SK-N-SH (cell line): ENCODE results near the gene SLC46A1. TPM values are rescaled to one million over a fixed set of nuclear protein-coding genes. Genes with fewer than 3 reads are reported as not detected.

Experiments used
- CTCF ChIA-PET: fragments of 300-600, 350-600 bp; formaldehyde crosslinking; extraction: SDS; loops from one replicate; lab custom pipeline; 2021; lab: Yijun Ruan, JAX
- POLR2A ChIA-PET: fragments of 350-600 bp; sonication (Branson Sonifier 250); formaldehyde crosslinking; extraction: SDS; loops from one replicate; lab custom pipeline; 2020; ENCODE audit warnings: antibody characterized with exemption, inconsistent platforms; lab: Yijun Ruan, JAX
- DNase-seq: peaks from one replicate; pipeline ENCODE4 v3.0.0; 2012
- H2AFZ ChIP-seq: fragments of 200-600 bp; sonication (generic); 2 replicates; pipeline ENCODE4 v1.8.1; 2016; ENCODE audit warnings: antibody characterized with exemption, mild to moderate bottlenecking, low read depth
- H3F3A ChIP-seq: fragments of 200-600 bp; sonication (generic); replicated peaks from 2 replicates; pipeline ENCODE3; 2016; ENCODE audit warnings: antibody characterized with exemption, mild to moderate bottlenecking; ENCODE audit not compliant: insufficient read depth
- H3K27ac ChIP-seq, 2 experiments: fragments of 200-500 bp in 1 of 2; fragments of 200-600 bp in 1 of 2; sonication (Bioruptor generic) in 1 of 2; sonication (generic), shearing (Covaris generic) in 1 of 2; 2 replicates each; pipeline versions ENCODE4 v1.5.1 to v1.6.1; 2014 to 2016; ENCODE audit warnings: low read depth in 2 of 2, inconsistent platforms in 1 of 2, low read length in 1 of 2, mild to moderate bottlenecking in 1 of 2, mixed read lengths in 1 of 2
- H3K27me3 ChIP-seq: fragments of 200-600 bp; sonication (generic), shearing (Covaris generic); 2 replicates; pipeline ENCODE4 v1.6.1; 2016; ENCODE audit warnings: mixed run types; ENCODE audit not compliant: insufficient read depth
- H3K36me3 ChIP-seq, 2 experiments: fragments of 200-500 bp in 1 of 2; fragments of 200-600 bp in 1 of 2; sonication (Bioruptor generic) in 1 of 2; sonication (generic) in 1 of 2; replicated peaks in 1 of 2; 2 replicates each; pipeline versions ENCODE3 to v1.5.1; 2014 to 2016; ENCODE audit warnings: low read length in 1 of 2, mild to moderate bottlenecking in 1 of 2; ENCODE audit not compliant: insufficient read depth in 2 of 2, control insufficient read depth in 1 of 2
- H3K4me1 ChIP-seq, 2 experiments: fragments of 200-500 bp in 1 of 2; fragments of 200-600 bp in 1 of 2; sonication (Bioruptor generic) in 1 of 2; sonication (generic), shearing (Covaris generic) in 1 of 2; 2 replicates each; pipeline versions ENCODE4 v1.5.1 to v1.6.1; 2014 to 2016; ENCODE audit warnings: low read depth in 1 of 2, low read length in 1 of 2, mixed run types in 1 of 2; ENCODE audit not compliant: insufficient read depth in 2 of 2, control insufficient read depth in 1 of 2
- H3K4me2 ChIP-seq: fragments of 200-600 bp; sonication (generic), shearing (Covaris generic); 2 replicates; pipeline ENCODE4 v1.6.1; 2017; ENCODE audit warnings: mixed run types
- H3K4me3 ChIP-seq, 2 experiments: fragments of 200-500 bp in 1 of 2; fragments of 200-600 bp in 1 of 2; sonication (Bioruptor generic) in 1 of 2; sonication (generic), shearing (Covaris generic) in 1 of 2; 2 replicates each; pipeline versions ENCODE4 v1.5.1 to v1.8.1; 2014 to 2016; ENCODE audit warnings: low read depth in 2 of 2, inconsistent platforms in 1 of 2, low read length in 1 of 2, mild to moderate bottlenecking in 1 of 2, mixed read lengths in 1 of 2, moderate library complexity in 1 of 2
- H3K79me2 ChIP-seq: fragments of 200-600 bp; sonication (generic); 2 replicates; pipeline ENCODE4 v1.8.1; 2017; ENCODE audit warnings: mild to moderate bottlenecking; ENCODE audit not compliant: insufficient read depth
- H3K9ac ChIP-seq: fragments of 200-600 bp; sonication (generic); 2 replicates; pipeline ENCODE4 v1.6.1; 2017; ENCODE audit warnings: mixed run types
- H3K9me2 ChIP-seq: fragments of 200-600 bp; sonication (generic); 2 replicates; pipeline ENCODE4 v1.6.1; 2017; ENCODE audit warnings: mixed run types
- H3K9me3 ChIP-seq: fragments of 200-600 bp; sonication (generic); 2 replicates; pipeline ENCODE4 v1.6.1; 2017; ENCODE audit warnings: mixed run types, mild to moderate bottlenecking, moderate library complexity
- H4K20me1 ChIP-seq: fragments of 200-600 bp; sonication (generic); 2 replicates; pipeline ENCODE4 v1.6.1; 2017; ENCODE audit warnings: mild to moderate bottlenecking, mixed run types; ENCODE audit not compliant: insufficient read depth
- ELF1 ChIP-seq: IDR thresholded peaks from 2 replicates; pipeline ENCODE4 v1.4.0; 2012
- EZH2phosphoT487 ChIP-seq: fragments of 200-600 bp; sonication (generic); IDR thresholded peaks from 2 replicates; pipeline ENCODE4 v1.6.1; 2017; ENCODE audit warnings: low read depth, mixed run types, mild to moderate bottlenecking, antibody characterized with exemption, moderate library complexity, borderline replicate concordance
- FOSL2 ChIP-seq: IDR thresholded peaks from 2 replicates; pipeline ENCODE4 v1.4.0; 2012; ENCODE audit warnings: low read depth, mild to moderate bottlenecking, moderate library complexity, borderline replicate concordance
- FOXJ3 ChIP-seq: sonication (generic); formaldehyde crosslinking; IDR thresholded peaks from 2 replicates; pipeline ENCODE4 v1.5.1; 2020; ENCODE audit warnings: mild to moderate bottlenecking, missing genetic modification reagents
- FOXM1 ChIP-seq: IDR thresholded peaks from 2 replicates; pipeline ENCODE4 v1.4.0; 2012; ENCODE audit warnings: low read depth, mild to moderate bottlenecking
- GABPA ChIP-seq: IDR thresholded peaks from 2 replicates; pipeline ENCODE4 v1.4.0; 2012; ENCODE audit warnings: low read depth, mild to moderate bottlenecking
- GATA2 ChIP-seq: sonication (generic); formaldehyde crosslinking; IDR thresholded peaks from 2 replicates; pipeline ENCODE4 v1.5.0; 2020; ENCODE audit warnings: mild to moderate bottlenecking, missing genetic modification reagents
- JUND ChIP-seq: IDR thresholded peaks from 2 replicates; pipeline ENCODE4 v1.4.0; 2012
- MEF2A ChIP-seq: IDR thresholded peaks from 2 replicates; pipeline ENCODE4 v1.4.0; 2012; ENCODE audit warnings: low read depth, borderline replicate concordance
- NFIC ChIP-seq: IDR thresholded peaks from 2 replicates; pipeline ENCODE4 v1.4.0; 2012; ENCODE audit warnings: borderline replicate concordance
- POLR2AphosphoS5 ChIP-seq: IDR thresholded peaks from 2 replicates; pipeline ENCODE4 v1.6.1; 2012; ENCODE audit warnings: low read depth, low read length
- RCOR1 ChIP-seq: fragments of 150-350 bp; IDR thresholded peaks from 2 replicates; pipeline ENCODE4 v1.6.1; 2017; ENCODE audit warnings: antibody characterized with exemption, low read length
- RXRA ChIP-seq: IDR thresholded peaks from 2 replicates; pipeline ENCODE4 v1.4.0; 2012; ENCODE audit warnings: low read depth, mild to moderate bottlenecking, borderline replicate concordance
- SIN3A ChIP-seq: IDR thresholded peaks from 2 replicates; pipeline ENCODE4 v1.6.1; 2012; ENCODE audit warnings: low read depth, mild to moderate bottlenecking, low read length, moderate library complexity, borderline replicate concordance
- TAF1 ChIP-seq: IDR thresholded peaks from 2 replicates; pipeline ENCODE4 v1.6.1; 2012; ENCODE audit warnings: low read depth, mild to moderate bottlenecking, low read length, moderate library complexity, borderline replicate concordance
- TCF12 ChIP-seq: IDR thresholded peaks from 2 replicates; pipeline ENCODE4 v1.4.0; 2012
- YY1 ChIP-seq: IDR thresholded peaks from 2 replicates; pipeline ENCODE4 v1.4.0; 2012; ENCODE audit warnings: low read depth, mild to moderate bottlenecking
- WGBS: methylation state at CpG from one replicate; pipeline ENCODE4 v1.1.6; 2017; ENCODE audit warnings: low lambda C conversion rate; 5-methylcytosine and 5-hydroxymethylcytosine counted together
- polyA plus RNA-seq, 3 experiments: library from polyadenylated mRNA; depleted of rRNA; stranded (reverse); fragments of >200 nt; gene quantifications; 2 replicates each; pipeline ENCODE4 v1.2.3, GENCODE V29; 2012
- TF ChIP-seq, protein P1 (sequence below): IDR thresholded peaks from 2 replicates; pipeline ENCODE4 v1.4.0; 2012; ENCODE audit warnings: low read depth, borderline replicate concordance
- TF ChIP-seq, protein P2 (sequence below): IDR thresholded peaks from 2 replicates; pipeline ENCODE4 v1.6.1; 2012; ENCODE audit warnings: mild to moderate bottlenecking, low read depth, low read length, moderate library complexity
- TF ChIP-seq, protein P3 (sequence below): IDR thresholded peaks from 2 replicates; pipeline ENCODE4; 2012

The SLC46A1 gene
- polyA plus RNA-seq, 1 of the 3 experiments (the other 2 are of a cell fraction), result 4.3 TPM

DNA sequence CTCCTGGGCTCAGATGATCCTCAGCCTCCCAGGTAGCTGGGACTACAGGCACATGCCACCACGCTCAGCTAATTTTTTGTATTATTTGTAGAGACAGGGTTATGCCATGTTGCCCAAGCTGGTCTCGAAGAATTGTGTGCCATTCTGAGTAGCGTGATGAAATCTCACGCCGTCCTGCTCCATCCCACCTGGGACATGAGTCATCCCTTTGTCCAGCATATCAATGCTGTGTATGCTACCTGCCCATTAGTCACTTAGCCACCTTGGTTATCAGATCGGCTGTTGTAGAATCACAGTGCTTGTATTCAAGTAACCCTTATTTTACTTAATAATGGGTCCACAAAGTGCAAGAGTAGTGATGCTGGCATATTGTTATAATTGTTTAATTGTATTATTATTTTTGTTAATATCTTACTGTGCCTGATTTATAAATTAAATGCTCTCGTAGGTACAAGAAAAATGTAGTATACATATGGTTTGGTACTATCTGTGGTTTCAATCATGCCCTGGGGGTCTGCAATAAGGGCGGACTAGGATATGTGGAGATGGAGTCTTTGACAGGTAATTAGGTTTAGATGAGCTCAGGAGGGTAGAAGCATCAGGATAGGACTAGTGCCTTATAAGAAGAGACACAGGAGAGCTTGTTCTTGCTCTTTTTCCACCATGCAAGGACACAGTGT, 40.8 kb upstream of the SLC46A1 start:
- Histone ChIP-seq H3K27ac (no peak overlapping the region), H3F3A (no peaks in the 10 kb centered on the region), H3K79me2 (no peaks in the 10 kb centered on the region), H3K9me2 (no peaks in the 10 kb centered on the region), H4K20me1 (no peaks in the 10 kb centered on the region), H3K4me3 (no peak overlapping the region), H3K9me3 (no peaks in the 10 kb centered on the region; the same call in 1 of the 2 replicates), H3K36me3 (no peaks in the 10 kb centered on the region), H3K4me2 (no peak overlapping the region), H3K27me3 (no peaks in the 10 kb centered on the region; the same call in 1 of the 2 replicates), H3K9ac (no peak overlapping the region), H3K4me1 (no peaks in the 10 kb centered on the region), H2AFZ (no peak overlapping the region)
- POLR2A ChIA-PET, result no interaction called here
- no peak for DNase-seq
- TF ChIP-seq NFIC (no peak), YY1 (no peak), FOXJ3 (CRISPR knock-in tag) (no peak), SIN3A (no peak), RCOR1 (no peak), GABPA (no peak), GATA2 (CRISPR knock-in tag) (no peak), POLR2AphosphoS5 (no peak), RXRA (no peak), EZH2phosphoT487 (no peak), ELF1 (no peak), TCF12 (no peak), TAF1 (no peak), MEF2A (no peak), FOXM1 (no peak), FOSL2 (no peak), JUND (no peak)
- TF ChIP-seq, protein P1, sequence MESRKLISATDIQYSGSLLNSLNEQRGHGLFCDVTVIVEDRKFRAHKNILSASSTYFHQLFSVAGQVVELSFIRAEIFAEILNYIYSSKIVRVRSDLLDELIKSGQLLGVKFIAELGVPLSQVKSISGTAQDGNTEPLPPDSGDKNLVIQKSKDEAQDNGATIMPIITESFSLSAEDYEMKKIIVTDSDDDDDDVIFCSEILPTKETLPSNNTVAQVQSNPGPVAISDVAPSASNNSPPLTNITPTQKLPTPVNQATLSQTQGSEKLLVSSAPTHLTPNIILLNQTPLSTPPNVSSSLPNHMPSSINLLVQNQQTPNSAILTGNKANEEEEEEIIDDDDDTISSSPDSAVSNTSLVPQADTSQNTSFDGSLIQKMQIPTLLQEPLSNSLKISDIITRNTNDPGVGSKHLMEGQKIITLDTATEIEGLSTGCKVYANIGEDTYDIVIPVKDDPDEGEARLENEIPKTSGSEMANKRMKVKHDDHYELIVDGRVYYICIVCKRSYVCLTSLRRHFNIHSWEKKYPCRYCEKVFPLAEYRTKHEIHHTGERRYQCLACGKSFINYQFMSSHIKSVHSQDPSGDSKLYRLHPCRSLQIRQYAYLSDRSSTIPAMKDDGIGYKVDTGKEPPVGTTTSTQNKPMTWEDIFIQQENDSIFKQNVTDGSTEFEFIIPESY, result no peak
- TF ChIP-seq, protein P2, sequence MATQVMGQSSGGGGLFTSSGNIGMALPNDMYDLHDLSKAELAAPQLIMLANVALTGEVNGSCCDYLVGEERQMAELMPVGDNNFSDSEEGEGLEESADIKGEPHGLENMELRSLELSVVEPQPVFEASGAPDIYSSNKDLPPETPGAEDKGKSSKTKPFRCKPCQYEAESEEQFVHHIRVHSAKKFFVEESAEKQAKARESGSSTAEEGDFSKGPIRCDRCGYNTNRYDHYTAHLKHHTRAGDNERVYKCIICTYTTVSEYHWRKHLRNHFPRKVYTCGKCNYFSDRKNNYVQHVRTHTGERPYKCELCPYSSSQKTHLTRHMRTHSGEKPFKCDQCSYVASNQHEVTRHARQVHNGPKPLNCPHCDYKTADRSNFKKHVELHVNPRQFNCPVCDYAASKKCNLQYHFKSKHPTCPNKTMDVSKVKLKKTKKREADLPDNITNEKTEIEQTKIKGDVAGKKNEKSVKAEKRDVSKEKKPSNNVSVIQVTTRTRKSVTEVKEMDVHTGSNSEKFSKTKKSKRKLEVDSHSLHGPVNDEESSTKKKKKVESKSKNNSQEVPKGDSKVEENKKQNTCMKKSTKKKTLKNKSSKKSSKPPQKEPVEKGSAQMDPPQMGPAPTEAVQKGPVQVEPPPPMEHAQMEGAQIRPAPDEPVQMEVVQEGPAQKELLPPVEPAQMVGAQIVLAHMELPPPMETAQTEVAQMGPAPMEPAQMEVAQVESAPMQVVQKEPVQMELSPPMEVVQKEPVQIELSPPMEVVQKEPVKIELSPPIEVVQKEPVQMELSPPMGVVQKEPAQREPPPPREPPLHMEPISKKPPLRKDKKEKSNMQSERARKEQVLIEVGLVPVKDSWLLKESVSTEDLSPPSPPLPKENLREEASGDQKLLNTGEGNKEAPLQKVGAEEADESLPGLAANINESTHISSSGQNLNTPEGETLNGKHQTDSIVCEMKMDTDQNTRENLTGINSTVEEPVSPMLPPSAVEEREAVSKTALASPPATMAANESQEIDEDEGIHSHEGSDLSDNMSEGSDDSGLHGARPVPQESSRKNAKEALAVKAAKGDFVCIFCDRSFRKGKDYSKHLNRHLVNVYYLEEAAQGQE, result no peak
- TF ChIP-seq, protein P3, sequence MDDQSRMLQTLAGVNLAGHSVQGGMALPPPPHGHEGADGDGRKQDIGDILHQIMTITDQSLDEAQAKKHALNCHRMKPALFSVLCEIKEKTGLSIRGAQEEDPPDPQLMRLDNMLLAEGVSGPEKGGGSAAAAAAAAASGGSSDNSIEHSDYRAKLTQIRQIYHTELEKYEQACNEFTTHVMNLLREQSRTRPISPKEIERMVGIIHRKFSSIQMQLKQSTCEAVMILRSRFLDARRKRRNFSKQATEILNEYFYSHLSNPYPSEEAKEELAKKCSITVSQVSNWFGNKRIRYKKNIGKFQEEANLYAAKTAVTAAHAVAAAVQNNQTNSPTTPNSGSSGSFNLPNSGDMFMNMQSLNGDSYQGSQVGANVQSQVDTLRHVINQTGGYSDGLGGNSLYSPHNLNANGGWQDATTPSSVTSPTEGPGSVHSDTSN, result no peak
- CTCF ChIA-PET, result no interaction called here
- 39% methylated on average over 7 of the region's 8 CpGs for WGBS
